Measurements from ENCODE around the gene KIAA1614. TPM values are rescaled to one million over a fixed set of nuclear protein-coding genes. Genes with fewer than 3 reads are reported as not detected.
A peak's percentile ranks its signal among the peaks of the same experiment; 100 is the strongest.
"Not testable (repeated sequence)": the region's sequence is repeated elsewhere in the genome, so short reads cannot be mapped to it uniquely, and the experiment has no call there.

The KIAA1614 gene
- total RNA-seq, 1 donor from 2014 or later = 6.1 TPM

DNA sequence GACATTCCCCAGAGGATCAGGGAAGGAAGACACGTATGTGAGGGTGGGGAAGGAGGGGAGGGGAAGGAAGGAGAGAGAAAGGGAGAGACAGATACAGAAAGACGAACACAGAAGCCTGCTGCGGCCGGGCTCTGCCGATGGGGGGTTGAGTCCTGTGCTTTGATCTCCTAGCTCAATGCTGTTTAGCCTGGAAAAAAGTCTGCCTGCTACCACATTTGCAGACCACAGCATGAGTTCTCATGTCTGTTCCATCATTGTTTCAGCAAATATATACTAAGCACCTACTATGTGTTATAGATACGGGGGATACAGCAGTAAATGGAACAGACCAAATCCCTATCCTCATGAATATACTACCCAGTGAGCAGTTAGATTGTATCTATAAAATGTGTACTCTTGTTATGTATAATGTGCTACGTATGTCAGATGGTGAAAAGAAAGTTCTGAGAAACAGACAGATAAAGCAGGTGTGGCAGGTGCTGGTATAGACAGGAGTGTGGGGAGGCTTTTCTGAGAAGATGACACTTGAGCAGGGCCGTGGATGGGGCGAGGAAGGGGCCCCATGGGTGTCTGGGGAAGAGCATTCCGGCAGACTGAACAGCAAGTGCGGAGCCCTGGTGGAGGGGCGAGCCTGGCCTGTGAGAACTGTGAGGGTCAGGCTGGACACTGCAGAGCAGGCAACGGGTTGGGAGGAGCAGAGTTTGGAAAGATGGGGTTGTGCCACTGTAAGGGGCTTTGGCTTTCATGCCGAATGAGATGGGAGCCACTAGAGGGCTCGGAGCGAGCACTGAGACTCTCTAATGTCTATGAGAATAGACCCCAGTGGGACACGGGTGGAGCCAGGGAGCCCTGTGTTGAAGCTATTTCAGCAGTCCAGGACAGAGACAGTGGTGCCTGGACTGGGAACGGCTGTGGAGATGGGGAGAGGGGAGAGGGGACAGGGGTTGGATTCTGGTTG, 34.1 kb downstream of the KIAA1614 start:
- no peak for DNase-seq

- no peak for DNase-seq
Measured at GRCh38 chr1:180947499-180947885, 34.8 kb downstream of the KIAA1614 start.

DNA sequence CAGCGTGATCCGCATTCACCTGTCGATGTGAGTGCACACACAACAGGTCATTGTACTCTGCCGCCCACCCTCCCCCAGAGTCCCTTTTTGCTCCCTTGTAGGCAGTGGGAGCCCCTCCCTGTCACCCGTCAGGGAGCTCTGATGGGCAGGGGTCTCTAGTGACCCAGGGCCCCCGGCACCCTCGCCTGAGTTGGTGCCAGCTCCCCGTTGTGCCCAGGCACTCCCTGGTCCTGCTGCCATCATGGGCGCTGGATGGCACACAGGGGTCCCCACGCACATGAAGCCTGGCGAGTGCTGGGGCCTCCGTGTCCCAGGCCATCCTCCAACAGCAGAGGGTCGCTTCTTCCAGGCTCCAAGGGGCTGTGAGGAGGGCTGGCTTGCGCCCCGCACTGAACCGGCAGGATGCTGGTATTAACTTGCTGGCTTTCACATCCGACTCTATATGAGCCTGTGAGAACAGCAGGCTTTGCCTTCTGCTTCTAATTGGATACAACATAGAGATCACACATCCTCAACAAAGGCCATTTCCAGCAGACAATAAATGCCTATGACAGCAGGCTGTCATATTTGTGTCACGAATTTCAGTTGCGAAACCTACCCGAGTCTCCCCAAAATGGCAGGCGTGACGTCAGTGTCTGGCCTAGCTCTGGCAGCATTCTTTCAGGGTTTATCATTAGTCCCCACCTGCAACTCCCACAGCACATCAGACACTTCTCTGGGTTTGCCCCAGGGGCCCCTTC, 35.4 kb downstream of the KIAA1614 start:
- no peak for DNase-seq

DNA sequence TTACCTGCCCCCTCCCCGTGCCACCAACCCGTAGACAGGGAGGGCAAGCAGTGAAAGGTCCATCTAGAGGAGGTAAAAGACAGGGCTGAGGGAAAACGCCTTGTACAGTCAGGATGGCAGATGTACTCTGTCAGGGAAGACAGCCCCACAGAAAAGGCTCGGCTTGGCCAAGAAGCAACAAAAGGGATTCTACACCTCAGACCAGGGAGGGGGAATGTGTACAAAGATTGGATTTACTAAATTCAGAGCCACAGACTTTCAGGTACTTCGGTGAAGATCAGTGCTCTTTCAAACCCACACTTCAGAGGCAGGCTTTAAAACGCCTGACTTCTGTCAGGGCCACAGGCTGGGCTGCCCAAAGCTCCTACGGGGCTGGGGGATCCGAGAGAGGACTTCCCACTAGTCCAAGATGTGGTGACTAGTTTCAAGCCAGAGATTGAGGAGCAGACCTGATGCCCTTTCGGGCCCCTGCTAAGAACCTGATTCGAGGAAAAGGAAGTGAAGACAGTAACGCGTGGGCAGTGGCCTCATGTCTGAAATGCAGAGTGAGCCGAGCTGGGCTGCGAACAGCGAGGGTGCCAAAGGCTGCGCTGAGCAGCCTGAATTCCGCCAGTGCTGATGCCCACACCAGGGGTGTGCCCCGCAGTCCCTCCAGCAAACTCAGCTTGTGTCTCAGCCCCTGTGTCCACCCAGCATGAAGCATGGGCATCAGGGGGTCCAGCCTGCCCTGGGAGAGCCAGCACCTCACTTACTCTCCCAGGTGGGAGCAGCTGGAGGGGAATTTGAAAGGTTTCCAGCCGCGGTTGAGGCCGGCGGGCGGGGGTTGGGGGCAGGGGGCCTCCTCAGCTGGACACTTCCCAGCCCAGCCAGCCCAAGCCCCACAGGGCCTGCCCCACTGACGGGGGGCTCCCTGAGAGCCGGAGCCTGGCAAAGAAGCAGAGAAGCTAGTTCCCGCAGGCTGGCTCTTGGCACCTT, 36.2 kb downstream of the KIAA1614 start:
- no peak for DNase-seq

GRCh38 chr1:180949616-180950000, 36.9 kb downstream of the KIAA1614 start:
- DNase-seq = no peak

DNA sequence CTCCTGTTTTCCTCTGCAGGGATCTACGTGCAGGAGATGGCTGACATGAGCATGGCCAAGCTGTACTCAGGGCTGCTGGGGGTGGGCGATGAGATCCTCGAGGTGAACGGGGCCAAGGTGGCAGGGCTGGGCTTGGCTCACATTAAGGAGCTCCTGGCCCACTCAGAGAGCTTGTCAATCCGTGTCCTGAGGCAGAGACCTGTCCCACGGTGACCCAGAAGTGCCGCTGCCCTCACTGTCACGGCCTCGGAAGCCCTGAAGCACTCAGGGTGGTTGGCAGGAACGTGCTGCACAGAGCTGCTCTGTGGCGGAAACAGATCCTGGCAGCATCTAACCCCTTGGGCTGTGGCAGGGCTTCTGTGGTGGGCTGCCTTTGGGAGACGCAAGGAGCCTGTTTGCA, 37.6 kb downstream of the KIAA1614 start:
- DNase-seq = no peak

GRCh38 chr1:180951186-180951745, 38.6 kb downstream of the KIAA1614 start:
- no peak for DNase-seq

GRCh38 chr1:180951836-180952656, 39.3 kb downstream of the KIAA1614 start:
- DNase-seq = no peak

DNA sequence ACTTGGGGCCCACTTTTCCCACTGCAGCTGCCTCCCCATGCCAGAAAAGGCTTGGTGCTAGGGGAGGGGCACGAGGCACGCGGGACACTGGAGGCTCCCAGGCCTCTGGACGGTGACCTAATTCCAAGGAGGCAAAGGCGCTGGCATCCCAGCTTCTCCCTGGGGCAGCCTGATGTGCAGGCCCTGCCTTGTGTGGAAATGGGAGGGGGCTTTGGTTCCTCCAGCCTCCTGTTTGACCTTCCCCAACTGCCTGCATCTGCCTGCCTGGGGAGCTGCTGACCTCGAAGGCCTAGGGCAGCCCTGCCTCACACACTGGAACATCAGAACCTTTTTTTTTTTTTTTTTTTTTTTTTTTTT, 39.9 kb downstream of the KIAA1614 start:
- no peak for DNase-seq

- no peak for DNase-seq
Measured at GRCh38 chr1:180953291-180954004, 40.8 kb downstream of the KIAA1614 start.

- DNase-seq = peak; percentile 70
Measured at GRCh38 chr1:180954005-180954800, 41.5 kb downstream of the KIAA1614 start.

DNA sequence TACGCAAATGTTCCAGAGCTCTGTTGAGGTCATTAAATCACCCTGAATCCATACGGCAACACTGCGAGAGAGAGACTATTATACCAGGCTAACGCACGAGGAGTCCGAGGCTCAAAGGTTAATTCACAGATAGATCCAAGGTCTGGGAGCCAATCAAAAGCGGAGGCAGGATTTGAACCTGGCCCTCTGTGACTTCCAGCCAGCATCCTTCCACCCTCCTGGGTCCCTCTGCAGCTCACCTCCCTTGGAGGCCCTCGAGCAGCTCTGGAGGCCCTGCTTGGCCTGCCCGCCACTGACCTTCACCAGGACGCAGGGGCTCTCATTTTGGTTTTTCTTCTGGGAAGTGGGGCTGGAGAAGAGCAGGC, 42.1 kb downstream of the KIAA1614 start:
- DNase-seq = no peak

- DNase-seq = no peak
Measured at GRCh38 chr1:180956028-180956640, 43.4 kb downstream of the KIAA1614 start.

- not testable (repeated sequence) for DNase-seq
Measured at GRCh38 chr1:180959620-180960019, 46.9 kb downstream of the KIAA1614 start.

DNA sequence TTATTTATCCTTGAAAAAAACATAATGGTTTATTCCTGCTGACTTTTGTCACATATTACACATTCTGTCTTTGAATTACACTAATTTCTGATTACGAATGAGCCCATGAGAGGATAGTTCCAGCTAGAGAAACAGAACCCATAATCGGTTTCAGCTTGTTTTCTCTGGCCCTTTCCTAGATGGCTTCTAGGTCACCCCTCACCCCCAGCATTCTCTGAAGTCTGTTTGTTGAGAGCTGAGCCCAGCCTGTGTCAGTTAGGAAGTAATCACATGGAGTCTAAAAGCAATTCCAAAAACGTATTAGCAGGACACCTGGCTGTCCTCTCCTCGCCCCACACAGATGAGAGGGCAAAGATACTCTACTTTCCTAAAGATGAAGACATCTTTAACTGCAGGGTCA, 48.9 kb downstream of the KIAA1614 start:
- no peak for DNase-seq

DNA sequence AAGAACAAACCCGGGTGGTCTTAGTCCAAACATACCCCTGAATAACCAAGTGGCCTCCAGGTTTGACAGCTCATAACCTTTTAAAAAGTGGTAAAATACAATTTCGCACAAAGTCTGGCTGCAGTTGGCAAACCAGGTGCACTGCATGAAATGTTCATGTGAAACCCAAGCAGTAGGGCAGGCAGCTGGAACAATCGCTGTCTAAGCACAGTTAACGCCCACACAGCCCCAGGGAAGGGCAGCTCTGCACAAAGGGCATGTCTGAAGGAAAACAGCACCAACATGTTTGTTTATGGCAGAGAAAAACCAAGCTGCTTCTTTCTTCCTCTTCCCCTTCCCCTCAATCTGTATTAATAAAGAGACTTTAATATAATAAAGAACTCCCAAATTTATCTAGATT, 49.5 kb downstream of the KIAA1614 start:
- no peak for DNase-seq

DNA sequence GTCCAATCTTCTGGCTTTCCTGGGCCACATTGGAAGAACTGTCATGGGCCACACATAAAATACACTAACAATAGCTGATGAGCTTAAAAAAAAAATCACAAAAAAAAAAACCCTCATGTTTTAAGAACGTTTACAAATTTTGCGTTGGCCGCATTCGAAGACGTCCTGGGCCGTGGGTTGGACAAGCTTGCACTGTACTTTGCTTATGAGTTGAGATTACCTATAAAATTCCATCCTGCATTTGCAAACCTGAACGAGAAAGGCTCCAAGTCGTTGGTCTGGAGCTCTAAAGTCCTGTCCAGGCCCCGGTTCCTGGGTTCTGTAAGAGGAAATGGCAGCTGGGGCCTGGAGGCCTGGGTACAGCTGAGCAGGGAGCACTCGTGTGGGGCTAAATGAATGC, 51.4 kb downstream of the KIAA1614 start:
- no peak for DNase-seq

DNA sequence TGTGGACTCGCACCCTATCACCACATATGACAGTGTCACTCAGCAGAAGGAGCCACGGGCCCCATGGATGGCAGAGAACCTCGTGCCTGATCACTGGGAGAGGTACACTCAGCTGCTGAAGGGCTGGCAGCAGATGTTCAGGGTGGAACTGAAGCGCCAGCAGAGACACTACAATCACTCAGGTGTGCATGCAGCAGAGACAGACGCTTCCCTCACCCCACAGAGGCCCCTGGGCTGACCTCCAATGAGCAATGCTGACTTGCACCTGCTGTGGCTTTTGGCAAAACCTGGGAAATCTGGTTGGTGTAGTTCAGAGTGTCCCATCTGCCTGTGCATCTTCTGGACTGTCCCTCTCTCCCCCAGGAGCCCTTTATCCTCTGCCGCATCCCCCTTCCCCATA, 51.9 kb downstream of the KIAA1614 start:
- no peak for DNase-seq

DNA sequence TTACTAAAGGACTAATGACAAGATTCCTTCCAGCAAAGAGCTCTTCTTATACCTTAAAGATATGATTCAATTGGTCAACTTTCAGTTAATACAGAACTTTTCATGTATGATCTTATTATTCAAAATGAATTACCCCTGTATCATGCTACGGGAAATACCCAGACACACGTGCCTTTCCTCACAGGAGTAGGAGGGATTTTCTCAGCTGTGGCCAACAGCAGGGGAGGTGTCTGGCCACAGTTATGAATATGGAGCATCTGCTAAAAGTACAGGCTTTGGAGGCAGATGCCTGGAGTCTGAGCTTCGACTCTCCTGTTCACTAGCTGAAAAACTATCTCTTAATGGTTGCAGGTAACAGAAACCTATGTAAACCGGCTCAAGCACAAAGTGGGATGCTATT, 53.6 kb downstream of the KIAA1614 start:
- no peak for DNase-seq

All from dermis blood vessel endothelial cell (primary cell).